Activated CD4-positive, alpha-beta T cell treated with anti-CD3 and anti-CD28 coated beads, Interleukin-2, Interleukin-4, amounts not matched to agents 100 ng/mL and 50 ng/mL, durations not matched to agents 16 hours and 8 hours (primary cell): ENCODE results near the gene PTPA.

ENCODE experiments used
- DNase-seq: peaks from one replicate; pipeline ENCODE4 v3.0.0-alpha.2; 2020; ENCODE audit warnings: low spot score

PTPA gene

GRCh38 chr9:129084087-129084486 lies 27.1 kb upstream of the PTPA start:
- no peak for DNase-seq

GRCh38 chr9:129089246-129089645 lies 22.0 kb upstream of the PTPA start:
- DNase-seq: no peak

- DNase-seq: no peak
These were observed 17.4 kb upstream of the PTPA start for GRCh38 chr9:129093602-129094386.

- no peak for DNase-seq
These were observed 16.6 kb upstream of the PTPA start for GRCh38 chr9:129094387-129095169.

- no peak for DNase-seq
These were observed 16.0 kb upstream of the PTPA start for GRCh38 chr9:129095170-129095667.

GRCh38 chr9:129095908-129096307 lies 15.3 kb upstream of the PTPA start:
- DNase-seq: no peak

- DNase-seq: no peak
These were observed 13.4 kb upstream of the PTPA start for GRCh38 chr9:129097671-129098306.

- DNase-seq: no peak
These were observed 12.9 kb upstream of the PTPA start for GRCh38 chr9:129098328-129098727.

GRCh38 chr9:129100383-129101169 lies 10.6 kb upstream of the PTPA start:
- DNase-seq: no peak

GRCh38 chr9:129101279-129101678 lies 9.9 kb upstream of the PTPA start:
- no peak for DNase-seq

- DNase-seq: no peak
These were observed 9.1 kb upstream of the PTPA start for GRCh38 chr9:129102095-129102525.

GRCh38 chr9:129102791-129103594 lies 8.2 kb upstream of the PTPA start:
- peak; percentile 13 for DNase-seq

- DNase-seq: no peak
These were observed 7.6 kb upstream of the PTPA start for GRCh38 chr9:129103595-129103965.

GRCh38 chr9:129104051-129104450 lies 7.2 kb upstream of the PTPA start:
- no peak for DNase-seq

GRCh38 chr9:129105857-129106694 lies 5.1 kb upstream of the PTPA start:
- no peak for DNase-seq

GRCh38 chr9:129107651-129108050 lies 3.6 kb upstream of the PTPA start:
- DNase-seq: no peak

- DNase-seq: no peak
These were observed 3.0 kb upstream of the PTPA start for GRCh38 chr9:129108083-129108804.

GRCh38 chr9:129108805-129109536 lies 2.2 kb upstream of the PTPA start:
- DNase-seq: no peak

- DNase-seq: peak; percentile 12
These were observed 1.7 kb upstream of the PTPA start for GRCh38 chr9:129109537-129109903.
